ENCODE results near the gene DOC2B.
"Not testable (repeated sequence)": the region's sequence is repeated elsewhere in the genome, so short reads cannot be mapped to it uniquely, and the experiment has no call there.

Gene DOC2B

GRCh38 chr17:210402-210801, 29.0 kb upstream of the DOC2B start:
- no peak for DNase-seq (ENCODE audit: low read depth in 2 of 2)

- no peak for DNase-seq (ENCODE audit: low read depth in 2 of 2)
These were observed 27.0 kb upstream of the DOC2B start for GRCh38 chr17:208429-208828.

- no peak for DNase-seq (ENCODE audit: low read depth in 2 of 2)
These were observed 26.3 kb upstream of the DOC2B start for GRCh38 chr17:207775-208174.

GRCh38 chr17:206941-207560, 25.6 kb upstream of the DOC2B start:
- no peak for DNase-seq (ENCODE audit: low read depth in 2 of 2)

GRCh38 chr17:206484-206883, 25.0 kb upstream of the DOC2B start:
- DNase-seq (ENCODE audit: low read depth in 2 of 2), result not testable (repeated sequence)

GRCh38 chr17:205817-206216, 24.4 kb upstream of the DOC2B start:
- no peak for DNase-seq (ENCODE audit: low read depth in 2 of 2)

GRCh38 chr17:205148-205669, 23.8 kb upstream of the DOC2B start:
- no peak for DNase-seq (ENCODE audit: low read depth in 2 of 2)

GRCh38 chr17:204427-205147, 23.1 kb upstream of the DOC2B start:
- DNase-seq (ENCODE audit: low read depth in 2 of 2), result no peak

- no peak for DNase-seq (ENCODE audit: low read depth in 2 of 2)
These were observed 21.1 kb upstream of the DOC2B start for GRCh38 chr17:202501-202951.

GRCh38 chr17:201736-202135, 20.3 kb upstream of the DOC2B start:
- DNase-seq (ENCODE audit: low read depth in 2 of 2), result not testable (repeated sequence)

GRCh38 chr17:201257-201656, 19.8 kb upstream of the DOC2B start:
- DNase-seq (ENCODE audit: low read depth in 2 of 2), result not testable (repeated sequence)

GRCh38 chr17:200586-200985, 19.1 kb upstream of the DOC2B start:
- no peak for DNase-seq (ENCODE audit: low read depth in 2 of 2)

GRCh38 chr17:199806-200545, 18.5 kb upstream of the DOC2B start:
- DNase-seq (ENCODE audit: low read depth in 2 of 2), result no peak

GRCh38 chr17:199191-199604, 17.7 kb upstream of the DOC2B start:
- no peak for DNase-seq (ENCODE audit: low read depth in 2 of 2)

GRCh38 chr17:198225-198624, 16.8 kb upstream of the DOC2B start:
- not testable (repeated sequence) for DNase-seq (ENCODE audit: low read depth in 2 of 2)

- no peak for DNase-seq (ENCODE audit: low read depth in 2 of 2)
These were observed 15.9 kb upstream of the DOC2B start for GRCh38 chr17:197352-197751.

- DNase-seq (ENCODE audit: low read depth in 2 of 2), result no peak
These were observed 13.6 kb upstream of the DOC2B start for GRCh38 chr17:194828-195602.

GRCh38 chr17:193841-194806, 12.7 kb upstream of the DOC2B start:
- DNase-seq (ENCODE audit: low read depth in 2 of 2), result no peak

GRCh38 chr17:193426-193810, 12.0 kb upstream of the DOC2B start:
- no peak for DNase-seq (ENCODE audit: low read depth in 2 of 2)

GRCh38 chr17:192666-193425, 11.4 kb upstream of the DOC2B start:
- DNase-seq (ENCODE audit: low read depth in 2 of 2), result no peak
